HepG2 (cell line): ENCODE measurements around the gene KRTAP13-2. TPM values are rescaled to one million over a fixed set of nuclear protein-coding genes. Genes with fewer than 3 reads are reported as not detected.

Source experiments
- ATAC-seq: fragments of 200-7000 bp; cut with Tn5 transposase; 3 replicates; pipeline ENCODE4 v1.9.1; 2020; ENCODE audit warnings: mild to moderate bottlenecking, moderate library complexity
- BruUV-seq: library from RNA; stranded (reverse); fragments of 400-500 nt; replicated peaks from 2 replicates; lab custom pipeline; 2021; lab: Mats Ljungman, UMichigan
- CTCF ChIA-PET: fragments of 300-600 bp; formaldehyde crosslinking; extraction: SDS; loops from one replicate; lab custom pipeline; 2021; ENCODE audit warnings: low total read pairs, inconsistent platforms, low intra/inter-chr PET ratio; lab: Yijun Ruan, JAX
- POLR2A ChIA-PET: fragments of 350-600 bp; sonication (Branson Sonifier 250); formaldehyde crosslinking; loops from one replicate; lab custom pipeline; 2020; ENCODE audit warnings: antibody characterized with exemption, inconsistent platforms; lab: Yijun Ruan, JAX
- DNase-seq: peaks from one replicate; pipeline ENCODE4 v3.0.0-alpha.2; 2015; ENCODE audit warnings: low spot score
- FAIRE-seq: peaks from 3 replicates; lab custom pipeline; 2011; peaks lifted over from hg19 to GRCh38; lab: Jason Lieb, UNC
- H2AFZ ChIP-seq: one replicate; pipeline ENCODE4 v1.6.1; 2011; ENCODE audit warnings: low read length, inconsistent platforms
- H3K27ac ChIP-seq: fragments of 300-600 bp; 3 replicates; pipeline ENCODE4 v1.8.0; 2011; ENCODE audit warnings: mixed run types, mild to moderate bottlenecking, mixed read lengths, low read length, inconsistent platforms; ENCODE audit not compliant: insufficient read depth; ENCODE audit errors: extremely low read length
- H3K27me3 ChIP-seq, 2 experiments: fragments of 200-600 bp in 1 of 2; 2 replicates in 1 of 2; 3 replicates in 1 of 2; pipeline versions ENCODE4 v1.6.0 to v1.8.0; 2011; ENCODE audit warnings: low read length in 2 of 2, mild to moderate bottlenecking in 2 of 2, moderate library complexity in 2 of 2, inconsistent platforms in 1 of 2; ENCODE audit not compliant: insufficient read depth in 2 of 2, control insufficient read depth in 1 of 2
- H3K36me3 ChIP-seq, 2 experiments: fragments of 200-600 bp in 1 of 2; replicated peaks in 1 of 2; 2 replicates in 1 of 2; 3 replicates in 1 of 2; pipeline versions ENCODE4 v1.5.1 to v1.8.0; 2011; ENCODE audit warnings: low read length in 2 of 2, inconsistent platforms in 1 of 2; ENCODE audit not compliant: insufficient read depth in 2 of 2, control insufficient read depth in 1 of 2
- H3K4me1 ChIP-seq: 2 replicates; pipeline ENCODE4 v1.5.1; 2012; ENCODE audit warnings: low read length, inconsistent platforms; ENCODE audit not compliant: insufficient read depth
- H3K4me2 ChIP-seq: 2 replicates; pipeline ENCODE4 v1.6.0; 2011; ENCODE audit warnings: low read depth, low read length, inconsistent platforms
- H3K4me3 ChIP-seq, 3 experiments: fragments of 200-600 bp in 1 of 3; sonication (generic), shearing (Covaris generic) in 1 of 3; replicated peaks in 1 of 3; 2 replicates each; pipeline ENCODE4 v1.5.1; 2011 to 2016; ENCODE audit warnings: low read length in 3 of 3, inconsistent platforms in 2 of 3, low read depth in 2 of 3, mild to moderate bottlenecking in 2 of 3, control low read depth in 1 of 3, mixed read lengths in 1 of 3; ENCODE audit not compliant: insufficient read depth in 1 of 3
- H3K79me2 ChIP-seq: one replicate; pipeline ENCODE4 v1.6.1; 2011; ENCODE audit warnings: low read length, inconsistent platforms; ENCODE audit not compliant: insufficient read depth
- H3K9ac ChIP-seq: 2 replicates; pipeline ENCODE4 v1.6.0; 2011; ENCODE audit warnings: mild to moderate bottlenecking, low read depth, low read length, inconsistent platforms; ENCODE audit not compliant: insufficient read depth
- H3K9me3 ChIP-seq: 2 replicates; pipeline ENCODE4 v1.5.1; 2012; ENCODE audit warnings: mild to moderate bottlenecking, low read length
- H4K20me1 ChIP-seq: 2 replicates; pipeline ENCODE4 v1.6.0; 2011; ENCODE audit warnings: inconsistent platforms, mild to moderate bottlenecking, low read length, moderate library complexity; ENCODE audit not compliant: insufficient read depth
- AHR ChIP-seq: IDR thresholded peaks from 2 replicates; pipeline ENCODE4 v1.6.1; 2018; ENCODE audit warnings: missing genetic modification reagents, missing compliant biosample characterization
- CREB1 ChIP-seq, 2 experiments: fragments of 450-650 bp in 1 of 2; IDR thresholded peaks; 2 replicates each; pipeline ENCODE4 v1.6.1; 2016 to 2017; ENCODE audit warnings: control low read depth in 1 of 2, mild to moderate bottlenecking in 1 of 2, missing compliant biosample characterization in 1 of 2, missing genetic modification characterization in 1 of 2
- CSRNP1 ChIP-seq: sonication (generic); formaldehyde crosslinking; IDR thresholded peaks from 2 replicates; pipeline ENCODE4 v1.8.1; 2023; ENCODE audit warnings: mild to moderate bottlenecking, missing genetic modification reagents
- GMEB1 ChIP-seq: sonication (generic); formaldehyde crosslinking; IDR thresholded peaks from 2 replicates; pipeline ENCODE4 v1.5.1; 2020; ENCODE audit warnings: missing genetic modification reagents, mild to moderate bottlenecking, borderline replicate concordance
- KDM6A ChIP-seq: IDR thresholded peaks from 2 replicates; pipeline ENCODE4 v1.6.1; 2016; ENCODE audit warnings: low read depth
- MAF1 ChIP-seq: sonication (generic); formaldehyde crosslinking; IDR thresholded peaks from 2 replicates; pipeline ENCODE4 v1.5.0; 2020; ENCODE audit warnings: missing genetic modification reagents, borderline replicate concordance
- PBX3 ChIP-seq: sonication (generic); formaldehyde crosslinking; IDR thresholded peaks from 2 replicates; pipeline ENCODE4 v1.8.1; 2023; ENCODE audit warnings: missing genetic modification reagents, inconsistent platforms, borderline replicate concordance
- SIX1 ChIP-seq: sonication (generic); formaldehyde crosslinking; IDR thresholded peaks from 2 replicates; pipeline ENCODE4 v1.4.0; 2020; ENCODE audit warnings: missing genetic modification reagents, borderline replicate concordance
- SMC3 ChIP-seq: IDR thresholded peaks from 2 replicates; pipeline ENCODE4 v1.6.1; 2011; ENCODE audit warnings: low read length, improper control_type of control experiment
- SRSF1 ChIP-seq: fragments of 200-400 bp; formaldehyde crosslinking; optimal IDR thresholded peaks from 2 replicates; pipeline ENCODE3; 2017; ENCODE audit warnings: mild to moderate bottlenecking, low read depth, low read length, moderate library complexity
- XRCC5 ChIP-seq: fragments of 200-400 bp; formaldehyde crosslinking; optimal IDR thresholded peaks from 2 replicates; pipeline ENCODE3; 2017; ENCODE audit warnings: mild to moderate bottlenecking, low read length
- ZMYM4 ChIP-seq: sonication (generic); formaldehyde crosslinking; IDR thresholded peaks from 2 replicates; pipeline ENCODE4 v1.8.1; 2023; ENCODE audit warnings: mild to moderate bottlenecking, missing genetic modification reagents
- ZNF7 ChIP-seq: IDR thresholded peaks from 2 replicates; pipeline ENCODE4 v1.6.1; 2016; ENCODE audit warnings: missing biosample characterization, missing genetic modification reagents
- ZSCAN29 ChIP-seq: sonication (generic); formaldehyde crosslinking; conservative IDR thresholded peaks from 2 replicates; pipeline ENCODE4 v1.4.0; 2020; ENCODE audit warnings: mild to moderate bottlenecking, missing genetic modification reagents
- WGBS: methylation state at CpG from one replicate; pipeline ENCODE4 v1.1.6; 2017; ENCODE audit warnings: low lambda C conversion rate; 5-methylcytosine and 5-hydroxymethylcytosine counted together
- in situ Hi-C: cut with HindIII; loops from 2 replicates; pipeline ENCODE4 v1.10.0; 2017; ENCODE audit warnings: low pct_unique_long_range_greater_than_20kb; ENCODE audit not compliant: extremely low pct_ligation_motif_present
- intact Hi-C: fragments of 100-400 bp; cut with micrococcal nuclease; formaldehyde crosslinking; loops from one replicate; pipeline ENCODE4 v1.10.0; 2022; ENCODE audit not compliant: unreplicated experiment
- polyA plus RNA-seq, 8 experiments: library from polyadenylated mRNA; depleted of rRNA in 3 of 8; stranded (reverse) in 7 of 8; unstranded in 1 of 8; fragments of >200 nt; fragmentation: Illumina TruSeq in 4 of 8; extraction: Trizol in 4 of 8; gene quantifications; 2 replicates each; pipeline versions ENCODE4 v1.2.1 to v1.2.3, GENCODE V29; 2011 to 2016; ENCODE audit warnings: low read depth in 4 of 8, missing spikeins in 1 of 8, mixed read lengths in 1 of 8; ENCODE audit not compliant: insufficient read depth in 1 of 8
- total RNA-seq, 5 experiments: library from RNA; depleted of rRNA; stranded (reverse); fragments of >200 nt; fragmentation: Illumina TruSeq; extraction: Trizol; gene quantifications; 2 replicates each; pipeline ENCODE4 v1.2.3, GENCODE V29; 2016; ENCODE audit warnings: low read depth in 1 of 5

The KRTAP13-2 gene
- total and polyA plus RNA-seq, 2 of the 13 experiments (the other 11 are each of a cell fraction or from before 2014, with no cell fraction given): not detected

- ChIA-PET CTCF (no interaction called here), POLR2A (no interaction called here)
- DNase-seq (no peak), FAIRE-seq (no peak), ATAC-seq (no peak)
- Histone ChIP-seq H3K79me2 (no peaks in the 10 kb centered on the region), H3K27me3 (no peaks in the 10 kb centered on the region), H4K20me1 (no peaks in the 10 kb centered on the region), H3K27ac (no peak overlapping the region), H2AFZ (no peak overlapping the region), H3K4me3 (no peak overlapping the region), H3K9me3 (peaks cover 83% of the 10 kb centered on the region), H3K4me1 (no peaks in the 10 kb centered on the region), H3K9ac (no peak overlapping the region), H3K4me2 (no peak overlapping the region), H3K36me3 (no peaks in the 10 kb centered on the region)
- BruUV-seq: no TSS peak
- WGBS: 1% methylated on average over 5 of the region's 5 CpGs
- TF ChIP-seq PBX3: no peak
- no peak for TF ChIP-seq ZNF7 (CRISPR knock-in tag)
- in situ Hi-C loops: no loop called here
- intact Hi-C loops: no loop called here
These were observed 43.9 kb upstream of the KRTAP13-2 start for GRCh38 chr21:30415993-30416392.

- Histone ChIP-seq H3K4me2 (no peak overlapping the region), H3K36me3 (no peaks in the 10 kb centered on the region), H3K27me3 (no peaks in the 10 kb centered on the region), H3K9ac (no peak overlapping the region), H3K9me3 (peaks cover 82% of the 10 kb centered on the region), H2AFZ (no peak overlapping the region), H3K79me2 (no peaks in the 10 kb centered on the region), H3K27ac (no peak overlapping the region), H4K20me1 (no peaks in the 10 kb centered on the region), H3K4me3 (no peak overlapping the region), H3K4me1 (no peaks in the 10 kb centered on the region)
- FAIRE-seq: no peak
- peak; percentile 14 for DNase-seq
- intact Hi-C loops: no loop called here
- BruUV-seq: no TSS peak
- POLR2A ChIA-PET: no interaction called here
- peak; percentile 88 for ATAC-seq
- in situ Hi-C loops: no loop called here
- CTCF ChIA-PET: no interaction called here
- WGBS: 17% methylated on average over 9 of the region's 14 CpGs
- TF ChIP-seq SRSF1 (no peak), GMEB1 (CRISPR knock-in tag) (peak; percentile 30; the same call in 1 of the 2 replicates), MAF1 (CRISPR knock-in tag) (no peak), XRCC5 (peak; percentile 21), ZMYM4 (CRISPR knock-in tag) (peak; percentile 54), ZSCAN29 (no peak), CSRNP1 (no peak), SMC3 (peak; percentile 14; the same call in 1 of the 2 replicates), KDM6A (no peak), AHR (CRISPR knock-in tag) (no peak), SIX1 (CRISPR knock-in tag) (peak; percentile 79), CREB1 (IDR thresholded peaks at IDR 0.05) (no peak), CREB1 (CRISPR knock-in tag; IDR thresholded peaks at IDR 0.05) (peak; percentile 38; the same call in 1 of the 2 replicates)
These were observed 36.9 kb upstream of the KRTAP13-2 start for GRCh38 chr21:30408782-30409494.
